Endothelial cell (in vitro differentiated cells): ENCODE data around the gene JMJD8. TPM values are rescaled to one million over a fixed set of nuclear protein-coding genes. Genes with fewer than 3 reads are reported as not detected.
A peak's percentile ranks its signal among the peaks of the same experiment; 100 is the strongest.

Source experiments
- DNase-seq: peaks from one replicate; pipeline ENCODE4 v3.0.0; 2021; ENCODE audit warnings: low spot score
- H3K27ac Mint-ChIP-seq: one replicate; pipeline ENCODE4 v1.8.0; 2021; ENCODE audit warnings: mixed read lengths, inconsistent platforms; ENCODE audit not compliant: unreplicated experiment
- H3K27me3 Mint-ChIP-seq: one replicate; pipeline ENCODE4 v1.8.0; 2021; ENCODE audit warnings: mild to moderate bottlenecking, moderate library complexity, mixed read lengths, inconsistent platforms; ENCODE audit not compliant: unreplicated experiment
- H3K36me3 Mint-ChIP-seq: one replicate; pipeline ENCODE4 v1.8.0; 2021; ENCODE audit warnings: mild to moderate bottlenecking, low read depth, mixed read lengths, inconsistent platforms; ENCODE audit not compliant: unreplicated experiment
- H3K4me1 Mint-ChIP-seq: one replicate; pipeline ENCODE4 v1.8.0; 2021; ENCODE audit warnings: mild to moderate bottlenecking, mixed read lengths, inconsistent platforms; ENCODE audit not compliant: unreplicated experiment
- H3K4me3 Mint-ChIP-seq: one replicate; pipeline ENCODE4 v1.8.0; 2021; ENCODE audit warnings: mild to moderate bottlenecking, mixed read lengths, inconsistent platforms; ENCODE audit not compliant: unreplicated experiment
- H3K9me3 Mint-ChIP-seq: one replicate; pipeline ENCODE4 v1.8.0; 2021; ENCODE audit warnings: mixed read lengths, inconsistent platforms; ENCODE audit not compliant: unreplicated experiment
- CTCF ChIP-seq: fragments of 200-600 bp; sonication (generic); IDR thresholded peaks from one replicate; pipeline ENCODE4 v1.5.0; 2021; ENCODE audit warnings: antibody characterized with exemption; ENCODE audit not compliant: unreplicated experiment
- total RNA-seq: library from RNA; stranded (reverse); fragmentation: NEBNext Ultra II Directional; extraction: Animal tissue kit (Norgen Biotek cat#: 25700); gene quantifications from one replicate; pipeline ENCODE4 v1.2.1, GENCODE V29; 2021; ENCODE audit not compliant: unreplicated experiment

The JMJD8 gene
- total RNA-seq, 1 donor from 2014 or later, result 31.6 TPM

GRCh38 chr16:662095-662494 is 22.0 kb downstream of the JMJD8 start:
- no peak for TF ChIP-seq CTCF
- Mint-ChIP-seq H3K36me3 (peaks cover 3% of the 10 kb centered on the region), H3K4me1 (no peaks in the 10 kb centered on the region), H3K9me3 (no peaks in the 10 kb centered on the region), H3K4me3 (no peak overlapping the region), H3K27me3 (peaks cover 9% of the 10 kb centered on the region), H3K27ac (no peak overlapping the region)
- no peak for DNase-seq

- H3K27ac Mint-ChIP-seq, result no peak overlapping the region
- H3K4me3 Mint-ChIP-seq, result no peak overlapping the region
- DNase-seq, result no peak
- no peaks in the 10 kb centered on the region for H3K4me1 Mint-ChIP-seq
- peak; percentile 9 for TF ChIP-seq CTCF
- H3K36me3 Mint-ChIP-seq, result peaks cover 3% of the 10 kb centered on the region
- H3K27me3 Mint-ChIP-seq, result peaks cover 9% of the 10 kb centered on the region
- no peaks in the 10 kb centered on the region for H3K9me3 Mint-ChIP-seq
Observed at GRCh38 chr16:661184-661821, 22.8 kb downstream of the JMJD8 start.

GRCh38 chr16:660459-661183 is 23.5 kb downstream of the JMJD8 start:
- Mint-ChIP-seq H3K27me3 (peaks cover 9% of the 10 kb centered on the region), H3K4me3 (no peak overlapping the region), H3K4me1 (no peaks in the 10 kb centered on the region)

GRCh38 chr16:660132-660458 is 24.0 kb downstream of the JMJD8 start:
- peaks cover 9% of the 10 kb centered on the region for H3K27me3 Mint-ChIP-seq
- no peaks in the 10 kb centered on the region for H3K4me1 Mint-ChIP-seq
- H3K27ac Mint-ChIP-seq, result no peak overlapping the region
- no peak for DNase-seq
- no peak overlapping the region for H3K4me3 Mint-ChIP-seq
- no peak for TF ChIP-seq CTCF
- H3K36me3 Mint-ChIP-seq, result peaks cover 3% of the 10 kb centered on the region
- no peaks in the 10 kb centered on the region for H3K9me3 Mint-ChIP-seq

More at GRCh38 chr16:660459-661183, 23.5 kb downstream of the JMJD8 start:
- no peaks in the 10 kb centered on the region for H3K9me3 Mint-ChIP-seq
- TF ChIP-seq CTCF, result peak; percentile 74
- H3K36me3 Mint-ChIP-seq, result peaks cover 3% of the 10 kb centered on the region
- DNase-seq, result peak; percentile 91
- H3K27ac Mint-ChIP-seq, result no peak overlapping the region

GRCh38 chr16:659618-660017 is 24.5 kb downstream of the JMJD8 start:
- H3K27me3 Mint-ChIP-seq, result peaks cover 8% of the 10 kb centered on the region
- H3K9me3 Mint-ChIP-seq, result no peaks in the 10 kb centered on the region
- no peaks in the 10 kb centered on the region for H3K4me1 Mint-ChIP-seq

More at GRCh38 chr16:659618-660017, 24.5 kb downstream of the JMJD8 start:
- no peak for TF ChIP-seq CTCF
- Mint-ChIP-seq H3K36me3 (peaks cover 3% of the 10 kb centered on the region), H3K27ac (no peak overlapping the region), H3K4me3 (no peak overlapping the region)
- DNase-seq, result no peak
